Measurements from ENCODE around the gene ACADVL.

Gene ACADVL

GRCh38 chr17:7217113-7217987 lies 2.4 kb upstream of the ACADVL start:
- DNase-seq (ENCODE audit: low read depth, low spot score), result no peak

- no peak for DNase-seq (ENCODE audit: low read depth, low spot score)
These were observed 1.6 kb upstream of the ACADVL start for GRCh38 chr17:7218166-7218565.

GRCh38 chr17:7218758-7219157 lies 980 bp upstream of the ACADVL start:
- DNase-seq (ENCODE audit: low read depth, low spot score), result no peak

GRCh38 chr17:7219229-7219811 lies 418 bp upstream of the ACADVL start:
- no peak for DNase-seq (ENCODE audit: low read depth, low spot score)

- DNase-seq (ENCODE audit: low read depth, low spot score), result no peak
These were observed 997 bp downstream of the ACADVL start for GRCh38 chr17:7220593-7221277.

- DNase-seq (ENCODE audit: low read depth, low spot score), result no peak
These were observed 1.7 kb downstream of the ACADVL start for GRCh38 chr17:7221278-7222092.

- no peak for DNase-seq (ENCODE audit: low read depth, low spot score)
These were observed 2.6 kb downstream of the ACADVL start for GRCh38 chr17:7222093-7222971.

- DNase-seq (ENCODE audit: low read depth, low spot score), result no peak
These were observed 3.2 kb downstream of the ACADVL start for GRCh38 chr17:7222972-7223292.

- no peak for DNase-seq (ENCODE audit: low read depth, low spot score)
These were observed 3.6 kb downstream of the ACADVL start for GRCh38 chr17:7223375-7223774.

GRCh38 chr17:7224110-7224509 lies 4.4 kb downstream of the ACADVL start:
- no peak for DNase-seq (ENCODE audit: low read depth, low spot score)

- DNase-seq (ENCODE audit: low read depth, low spot score), result no peak
These were observed 4.9 kb downstream of the ACADVL start for GRCh38 chr17:7224661-7225111.

- no peak for DNase-seq (ENCODE audit: low read depth, low spot score)
These were observed 6.1 kb downstream of the ACADVL start for GRCh38 chr17:7225711-7226331.

GRCh38 chr17:7226721-7227710 lies 7.3 kb downstream of the ACADVL start:
- DNase-seq (ENCODE audit: low read depth, low spot score), result no peak

- DNase-seq (ENCODE audit: low read depth, low spot score), result no peak
These were observed 9.2 kb downstream of the ACADVL start for GRCh38 chr17:7228920-7229319.

- DNase-seq (ENCODE audit: low read depth, low spot score), result no peak
These were observed 9.8 kb downstream of the ACADVL start for GRCh38 chr17:7229504-7229903.

GRCh38 chr17:7232114-7232513 lies 12.4 kb downstream of the ACADVL start:
- DNase-seq (ENCODE audit: low read depth, low spot score), result no peak

- DNase-seq (ENCODE audit: low read depth, low spot score), result no peak
These were observed 14.0 kb downstream of the ACADVL start for GRCh38 chr17:7233701-7234082.

- DNase-seq (ENCODE audit: low read depth, low spot score), result no peak
These were observed 14.6 kb downstream of the ACADVL start, which contains the start of gene DVL2 for GRCh38 chr17:7234083-7234951. TSS of gene DVL2 (minus strand) at chr17:7234517. CDS start at chr17:7234262, 255 bp downstream.
